ENCODE results near the gene MRI1.

The MRI1 gene

DNA sequence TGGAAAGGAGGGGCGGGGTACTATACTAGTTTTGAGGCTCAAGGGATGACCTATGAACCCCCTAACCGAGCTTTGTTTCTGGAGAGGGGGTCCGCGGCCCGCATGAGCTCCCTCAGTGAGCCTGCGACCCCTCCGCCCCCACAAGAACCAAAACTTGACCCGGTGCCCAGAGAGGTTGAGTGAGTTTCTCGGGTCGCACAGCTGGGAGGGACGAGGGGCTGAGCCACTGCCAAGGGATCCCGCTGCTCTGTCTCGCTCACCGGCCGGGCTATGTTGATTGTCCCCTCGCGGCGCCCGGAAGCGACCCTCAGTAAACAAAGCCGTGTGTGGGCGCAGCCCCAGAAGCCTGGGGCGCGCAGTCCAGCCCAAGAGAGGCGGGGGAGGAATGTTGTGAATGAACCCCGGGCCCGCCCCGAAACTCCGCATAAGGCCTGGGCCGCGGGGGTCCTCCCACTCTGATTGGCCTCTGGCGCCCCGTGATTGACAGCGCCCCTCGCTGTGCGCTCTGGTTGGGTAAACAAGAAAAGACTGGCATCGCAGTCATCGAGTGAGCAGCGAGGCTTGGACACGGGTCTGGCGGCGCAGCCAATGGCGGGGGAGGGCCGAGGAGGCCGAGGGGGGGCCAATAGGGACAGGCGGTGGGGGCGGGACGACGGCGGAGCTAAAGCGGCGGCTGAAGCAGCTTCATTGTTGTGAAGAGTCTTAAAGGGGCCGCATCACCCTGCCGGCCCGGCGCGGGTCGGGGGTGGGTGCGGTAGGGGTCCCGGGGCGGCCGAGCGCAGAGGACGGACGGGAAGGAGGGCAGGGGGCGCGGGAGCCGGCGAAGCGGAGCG, 30.7 kb downstream of the MRI1 start, which contains the start of gene ZSWIM4:
TSS of gene ZSWIM4 (plus strand) at position 687 of the 833 bp plus-strand sequence. CDS start 206 bp downstream, outside the sequence.
- intact Hi-C loops (cut with DNase I; ENCODE audit: low total_unique reads), result loop anchor here (5.0 kb wide), 1 partner anchor 37 kb away; no protein-coding TSS in a partner anchor
- Histone ChIP-seq H3K27ac (peak within 1 kb of the TSS; percentile 88), H3K4me3 (peak within 1 kb of the TSS; percentile 68 to 70), H3K36me3 (no peaks in the 10 kb centered on the region), H3K27me3 (no peaks in the 10 kb centered on the region), H3K9me3 (no peaks in the 10 kb centered on the region), H3K4me1 (peaks cover 0 to 54% (median 34%) of the 10 kb centered on the region in 4 donors)
- peak in 1 of 2 experiments; percentile 16 for TF ChIP-seq CTCF (IDR thresholded peaks at IDR 0.05)
- DNase-seq, result peak; percentile 99 to 100

DNA sequence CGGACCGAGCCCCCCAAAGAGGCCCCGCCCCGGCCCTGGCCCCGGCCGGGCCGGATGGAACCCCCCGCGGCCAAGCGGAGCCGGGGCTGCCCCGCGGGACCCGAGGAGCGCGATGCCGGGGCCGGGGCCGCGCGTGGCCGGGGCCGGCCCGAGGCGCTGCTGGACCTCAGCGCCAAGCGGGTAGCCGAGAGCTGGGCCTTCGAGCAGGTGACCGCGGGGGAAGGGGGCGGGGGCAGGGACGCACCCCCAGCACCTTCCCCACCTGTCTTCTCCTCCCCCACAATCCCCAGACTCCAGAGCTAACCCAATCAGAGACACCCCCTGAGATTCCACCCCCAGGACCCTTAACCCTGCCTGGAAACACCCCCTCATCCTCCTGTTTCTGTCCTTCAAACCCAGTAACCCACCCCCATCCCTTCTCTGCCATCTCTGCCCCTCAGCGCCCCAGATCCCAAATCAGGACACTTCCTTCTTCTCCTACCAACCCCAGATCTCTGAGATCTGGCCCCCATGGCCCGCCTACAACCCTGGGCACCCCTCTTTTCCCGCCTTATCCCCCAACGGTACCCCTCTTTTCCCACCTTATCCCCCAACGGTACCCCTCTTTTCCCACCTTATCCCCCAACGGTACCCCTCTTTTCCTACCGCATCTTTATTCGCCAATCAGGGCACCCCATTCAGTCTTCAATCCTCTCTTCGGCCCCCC, 31.4 kb downstream of the MRI1 start:
- peak overlapping the region; percentile 88 for H3K27ac ChIP-seq
- TF ChIP-seq CTCF (IDR thresholded peaks at IDR 0.05), result no peak
- intact Hi-C loops (cut with DNase I; ENCODE audit: low total_unique reads), result loop anchor here (5.0 kb wide), 1 partner anchor 37 kb away; no protein-coding TSS in a partner anchor
- peak overlapping the region; percentile 68 to 70 for H3K4me3 ChIP-seq
- H3K27me3 ChIP-seq, result no peaks in the 10 kb centered on the region
- H3K36me3 ChIP-seq, result no peaks in the 10 kb centered on the region
- H3K9me3 ChIP-seq, result no peaks in the 10 kb centered on the region
- DNase-seq, result peak in 1 of 2 donors; percentile 73
- peaks cover 0 to 54% (median 34%) of the 10 kb centered on the region in 4 donors for H3K4me1 ChIP-seq

DNA sequence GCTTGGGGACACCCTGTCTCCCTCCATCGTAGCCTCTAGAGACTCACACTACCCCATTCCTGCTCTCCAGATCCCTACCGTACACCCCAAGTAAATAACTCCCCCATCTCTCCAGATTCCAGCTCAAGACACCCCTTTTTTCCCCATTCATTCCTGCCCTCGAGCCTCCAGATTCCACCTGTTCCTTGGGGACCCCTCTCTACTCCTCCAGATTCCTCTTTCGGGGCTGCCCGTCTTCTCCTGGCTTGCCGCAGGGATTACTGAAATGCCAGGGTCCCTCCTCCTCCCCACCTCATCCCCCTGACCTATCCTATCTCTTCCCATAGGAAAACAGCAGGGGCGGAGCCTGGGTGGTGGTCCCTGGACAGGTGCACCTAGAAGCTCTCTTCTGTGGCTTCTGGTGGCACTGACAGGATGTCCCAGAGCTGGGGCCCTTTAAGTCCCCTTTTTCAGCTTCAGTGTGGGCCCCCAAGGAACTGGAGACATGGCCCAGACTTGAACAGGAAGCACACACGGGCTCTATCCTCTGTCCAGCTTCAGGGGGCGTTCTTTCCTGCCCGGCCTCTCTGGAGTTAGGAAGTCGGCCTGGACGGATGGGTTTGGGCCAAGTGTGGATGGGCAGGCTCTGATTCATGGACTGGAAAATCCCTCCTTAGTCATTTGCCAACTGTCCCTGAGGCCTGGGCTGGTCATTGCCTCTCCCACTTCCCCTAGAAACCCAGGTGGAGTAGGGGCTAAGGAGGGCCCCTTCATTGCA, 32.2 kb downstream of the MRI1 start:
- no peaks in the 10 kb centered on the region for H3K27me3 ChIP-seq
- no peak for TF ChIP-seq CTCF (IDR thresholded peaks at IDR 0.05)
- H3K36me3 ChIP-seq, result no peaks in the 10 kb centered on the region
- peak; percentile 87 to 94 for DNase-seq
- peak overlapping the region; percentile 68 to 70 for H3K4me3 ChIP-seq
- peak overlapping the region; percentile 88 for H3K27ac ChIP-seq
- intact Hi-C loops (cut with DNase I; ENCODE audit: low total_unique reads), result loop anchor here (5.0 kb wide), 1 partner anchor 36 kb away; no protein-coding TSS in a partner anchor
- peaks cover 0 to 54% (median 34%) of the 10 kb centered on the region in 4 donors for H3K4me1 ChIP-seq
- no peaks in the 10 kb centered on the region for H3K9me3 ChIP-seq

GRCh38 chr19:13797058-13797440, 32.7 kb downstream of the MRI1 start:
- no peak for TF ChIP-seq CTCF (IDR thresholded peaks at IDR 0.05)
- H3K27ac ChIP-seq, result peak overlapping the region; percentile 88
- no peaks in the 10 kb centered on the region for H3K9me3 ChIP-seq
- H3K27me3 ChIP-seq, result no peaks in the 10 kb centered on the region
- no peaks in the 10 kb centered on the region for H3K36me3 ChIP-seq
- intact Hi-C loops (cut with DNase I; ENCODE audit: low total_unique reads), result loop anchor here (5.0 kb wide), 1 partner anchor 35 kb away; no protein-coding TSS in a partner anchor
- H3K4me3 ChIP-seq, result peak overlapping the region in 1 of 2 donors; percentile 68
- H3K4me1 ChIP-seq, result peaks cover 0 to 54% (median 34%) of the 10 kb centered on the region in 4 donors
- DNase-seq, result no peak

DNA sequence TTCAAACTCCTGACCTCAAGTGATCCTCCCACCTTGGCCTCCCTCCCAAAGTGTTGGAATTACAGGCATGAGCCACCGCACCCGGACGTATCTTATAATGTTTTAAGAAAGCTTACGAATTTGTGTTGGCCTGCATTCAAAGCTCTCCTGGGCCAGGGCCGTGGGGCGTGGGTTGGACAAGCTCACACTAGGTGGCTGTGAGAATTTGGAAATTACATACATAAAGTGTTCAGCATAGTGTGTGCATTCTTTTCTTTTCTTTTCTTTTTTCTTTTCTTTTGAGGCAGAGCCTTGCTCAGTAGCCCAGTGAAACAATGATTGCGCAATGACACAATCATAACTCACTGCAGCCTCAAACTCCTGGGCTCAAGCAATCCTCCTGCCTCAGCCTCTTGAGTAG, 33.5 kb downstream of the MRI1 start:
- no peaks in the 10 kb centered on the region for H3K36me3 ChIP-seq
- intact Hi-C loops (cut with DNase I; ENCODE audit: low total_unique reads), result loop anchor here (5.0 kb wide), 1 partner anchor 34 kb away; no protein-coding TSS in a partner anchor
- peaks cover 0 to 52% (median 34%) of the 10 kb centered on the region in 4 donors for H3K4me1 ChIP-seq
- TF ChIP-seq CTCF (IDR thresholded peaks at IDR 0.05), result no peak
- H3K27me3 ChIP-seq, result no peaks in the 10 kb centered on the region
- H3K4me3 ChIP-seq, result no peak overlapping the region
- DNase-seq, result peak in 1 of 2 donors; percentile 49
- peak overlapping the region; percentile 88 for H3K27ac ChIP-seq
- no peaks in the 10 kb centered on the region for H3K9me3 ChIP-seq

Measured in tibial artery (tissue), 4 donors.